IMR-90 (cell line): ENCODE measurements around the gene ZNF600.
"Not testable (repeated sequence)": the region's sequence is repeated elsewhere in the genome, so short reads cannot be mapped to it uniquely, and the experiment has no call there.

Experiments used
- CEBPB ChIP-seq: IDR thresholded peaks from 2 replicates; pipeline ENCODE4 v1.6.1; 2012; ENCODE audit warnings: low read depth, low read length, improper control_type of control experiment
- CHD1 ChIP-seq: IDR thresholded peaks from 2 replicates; pipeline ENCODE4 v1.6.1; 2012; ENCODE audit warnings: low read depth, low read length, improper control_type of control experiment
- CTCF ChIP-seq: conservative IDR thresholded peaks from 2 replicates; pipeline ENCODE4 v1.5.1; 2012; ENCODE audit warnings: mild to moderate bottlenecking, low read depth, low read length, improper control_type of control experiment
- ELK1 ChIP-seq: fragments of 150-350 bp; IDR thresholded peaks from 2 replicates; pipeline ENCODE4 v1.6.1; 2016; ENCODE audit warnings: low read depth, mild to moderate bottlenecking, low read length, moderate library complexity, borderline replicate concordance
- MAFK ChIP-seq: IDR thresholded peaks from 2 replicates; pipeline ENCODE4 v1.6.1; 2012; ENCODE audit warnings: low read depth, low read length, improper control_type of control experiment
- MAZ ChIP-seq: IDR thresholded peaks from 2 replicates; pipeline ENCODE4 v1.6.1; 2012; ENCODE audit warnings: low read depth, mild to moderate bottlenecking, low read length, improper control_type of control experiment, moderate library complexity, borderline replicate concordance
- MXI1 ChIP-seq: IDR thresholded peaks from 2 replicates; pipeline ENCODE4 v1.6.1; 2012; ENCODE audit warnings: low read depth, mild to moderate bottlenecking, low read length, moderate library complexity, borderline replicate concordance
- NFE2L2 ChIP-seq: fragments of 150-350 bp; IDR thresholded peaks from 2 replicates; pipeline ENCODE4 v1.6.1; 2016; ENCODE audit warnings: low read depth, mild to moderate bottlenecking, low read length
- POLR2A ChIP-seq: IDR thresholded peaks from 2 replicates; pipeline ENCODE4 v1.6.1; 2012; ENCODE audit warnings: mild to moderate bottlenecking, low read depth, low read length
- RAD21 ChIP-seq: IDR thresholded peaks from 2 replicates; pipeline ENCODE4 v1.6.1; 2012; ENCODE audit warnings: low read length, improper control_type of control experiment
- RCOR1 ChIP-seq: IDR thresholded peaks from 2 replicates; pipeline ENCODE4 v1.6.1; 2012; ENCODE audit warnings: mild to moderate bottlenecking, low read length, improper control_type of control experiment; ENCODE audit not compliant: insufficient replicate concordance
- RFX5 ChIP-seq: IDR thresholded peaks from 2 replicates; pipeline ENCODE4 v1.8.0; 2012; ENCODE audit warnings: low read depth, mild to moderate bottlenecking, low read length, moderate library complexity
- SMC3 ChIP-seq: fragments of 150-350 bp; IDR thresholded peaks from 2 replicates; pipeline ENCODE4 v1.6.1; 2016; ENCODE audit warnings: low read depth, mild to moderate bottlenecking, antibody characterized with exemption, low read length, moderate library complexity
- USF2 ChIP-seq: fragments of 150-350 bp; IDR thresholded peaks from 2 replicates; pipeline ENCODE4 v1.6.1; 2017; ENCODE audit warnings: mild to moderate bottlenecking, antibody characterized with exemption, low read length, low read depth

GRCh38 chr19:52829866-52830265, 43.3 kb upstream of the ZNF600 start:
- not testable (repeated sequence) for TF ChIP-seq SMC3, POLR2A, RCOR1, RAD21, CTCF, CEBPB, USF2, NFE2L2, MAFK, RFX5, MXI1, ELK1, CHD1, MAZ
